NCI-H774 (cell line): Measurements from ENCODE around the gene PPP1R9B.

Experiments used
- DNase-seq: peaks from one replicate; lab custom pipeline; 2025; lab: John Stamatoyannopoulos, UW

The PPP1R9B gene

GRCh38 chr17:50139950-50140885 lies 10.3 kb downstream of the PPP1R9B start:
- DNase-seq, result no peak

DNA sequence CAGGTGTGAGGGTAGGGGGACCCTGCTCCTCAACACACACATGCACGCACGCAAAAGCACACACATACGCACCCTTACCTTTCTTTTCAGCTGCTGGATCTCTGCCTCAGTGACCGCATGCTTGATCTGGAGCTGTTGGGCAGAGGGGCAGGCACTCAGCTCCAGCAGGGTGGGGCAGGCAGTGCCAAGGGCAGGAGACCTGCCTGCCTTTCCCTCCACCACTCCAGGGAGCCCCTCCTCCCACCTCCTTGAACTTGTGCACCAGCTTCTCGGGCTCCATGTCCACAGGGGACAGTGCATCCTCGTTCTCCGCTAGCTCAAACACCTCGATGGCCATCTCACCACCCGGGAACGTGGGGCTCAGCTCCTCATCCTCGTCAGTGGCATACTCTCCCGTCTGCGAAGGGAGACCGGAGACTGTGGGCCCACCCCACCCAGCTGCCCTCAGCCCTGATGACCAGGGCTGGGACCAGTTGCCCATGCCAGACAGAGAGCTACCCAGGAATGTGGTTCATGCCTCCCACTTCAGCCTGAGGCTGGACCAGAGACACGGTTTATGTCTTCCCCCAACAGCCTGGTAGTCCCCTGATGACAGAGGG lies 11.2 kb downstream of the PPP1R9B start:
- no peak for DNase-seq

DNA sequence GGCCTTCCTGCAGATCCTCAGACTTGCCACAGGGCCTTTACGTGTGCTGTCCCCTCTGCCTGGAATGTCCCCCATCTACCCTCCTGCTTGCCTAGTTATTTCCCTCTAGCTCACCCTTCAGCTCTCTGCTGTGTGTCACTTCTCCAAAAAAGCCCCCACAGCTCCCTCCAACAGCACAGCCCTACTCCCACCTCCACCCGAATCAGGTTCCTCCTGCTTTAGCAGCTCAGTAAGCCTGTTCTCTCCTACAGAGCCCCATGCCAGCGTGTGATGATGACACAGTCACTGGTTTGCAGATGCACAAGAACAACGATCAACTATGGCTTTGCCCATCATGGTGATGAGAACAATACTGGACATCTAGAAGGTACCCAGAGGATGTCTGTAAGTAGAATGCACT lies 13.4 kb downstream of the PPP1R9B start:
- DNase-seq, result no peak

GRCh38 chr17:50136096-50136687 lies 14.3 kb downstream of the PPP1R9B start:
- DNase-seq, result no peak

GRCh38 chr17:50135316-50136095 lies 15.0 kb downstream of the PPP1R9B start:
- DNase-seq, result no peak

DNA sequence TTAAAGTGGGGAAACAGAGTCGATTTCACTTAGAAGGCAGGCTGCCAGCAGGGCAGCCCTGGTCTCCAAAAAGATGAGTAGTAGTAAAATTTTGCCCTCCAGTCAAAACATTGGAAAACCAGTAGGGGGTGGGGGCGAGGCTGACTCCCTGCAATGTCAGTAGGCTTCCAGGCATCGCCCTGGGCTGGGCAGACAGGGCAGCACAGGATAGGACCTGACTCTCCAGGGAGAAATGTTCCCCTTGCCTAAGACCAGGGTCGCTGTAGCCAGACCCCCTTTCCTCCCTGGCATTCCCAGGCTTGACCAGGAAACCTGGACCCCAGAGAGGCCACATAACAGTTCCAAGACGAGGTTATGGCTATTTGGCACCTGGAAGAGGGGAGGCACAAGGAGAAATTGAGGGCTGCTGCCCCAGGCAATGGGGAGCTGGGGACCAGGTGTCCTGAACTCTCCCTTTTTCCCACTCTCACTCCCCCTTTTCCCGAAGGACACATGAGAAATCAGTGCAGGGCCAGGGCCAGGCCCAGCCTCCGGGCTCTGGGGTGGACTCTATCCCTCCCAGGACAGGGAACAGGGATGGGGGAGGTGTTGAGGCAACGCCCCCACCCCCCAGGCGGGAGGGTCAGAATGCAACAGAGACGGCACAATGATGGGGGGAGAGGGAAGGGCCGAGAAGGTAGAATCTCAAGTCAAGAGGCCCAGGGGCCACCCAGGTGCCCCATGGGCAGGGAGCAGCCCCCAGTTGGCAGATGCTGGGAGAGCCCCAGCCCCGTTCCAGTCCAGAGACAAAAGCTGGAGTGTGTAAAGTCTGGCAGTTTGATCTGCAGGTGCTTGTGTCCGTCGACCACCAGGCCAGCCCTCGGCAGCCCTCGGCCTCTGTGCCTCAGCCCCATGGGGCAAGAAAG lies 16.0 kb downstream of the PPP1R9B start:
- DNase-seq, result no peak

DNA sequence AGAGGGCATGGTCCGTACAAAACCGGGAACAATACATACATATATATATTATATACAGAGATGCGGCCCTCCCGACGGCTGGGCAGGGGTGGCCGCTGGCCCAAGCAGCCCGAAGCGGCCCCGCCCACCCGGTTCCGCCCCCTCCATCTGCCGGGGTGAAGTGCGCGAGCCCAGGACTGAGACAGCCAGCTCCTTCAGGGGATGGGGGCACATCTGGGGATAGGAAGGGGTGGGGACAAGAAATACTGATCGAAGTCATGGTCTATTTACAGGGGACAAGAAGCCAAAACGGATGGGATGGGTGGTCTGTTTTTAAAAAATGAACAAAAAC lies 16.7 kb downstream of the PPP1R9B start:
- DNase-seq, result no peak

GRCh38 chr17:50133028-50133768 lies 17.3 kb downstream of the PPP1R9B start:
- DNase-seq, result no peak

- DNase-seq, result no peak
Measured at GRCh38 chr17:50132104-50132794, 18.2 kb downstream of the PPP1R9B start.

- peak; percentile 24 for DNase-seq
Measured at GRCh38 chr17:50130559-50131305, 19.7 kb downstream of the PPP1R9B start.

GRCh38 chr17:50129728-50130558 lies 20.5 kb downstream of the PPP1R9B start, which contains the start of gene SAMD14:
Gene SAMD14 (minus strand): TSS chr17:50130160. CDS start chr17:50124959, 5,201 bp downstream.
- no peak for DNase-seq

GRCh38 chr17:50129353-50129727 lies 21.1 kb downstream of the PPP1R9B start:
- DNase-seq, result no peak

DNA sequence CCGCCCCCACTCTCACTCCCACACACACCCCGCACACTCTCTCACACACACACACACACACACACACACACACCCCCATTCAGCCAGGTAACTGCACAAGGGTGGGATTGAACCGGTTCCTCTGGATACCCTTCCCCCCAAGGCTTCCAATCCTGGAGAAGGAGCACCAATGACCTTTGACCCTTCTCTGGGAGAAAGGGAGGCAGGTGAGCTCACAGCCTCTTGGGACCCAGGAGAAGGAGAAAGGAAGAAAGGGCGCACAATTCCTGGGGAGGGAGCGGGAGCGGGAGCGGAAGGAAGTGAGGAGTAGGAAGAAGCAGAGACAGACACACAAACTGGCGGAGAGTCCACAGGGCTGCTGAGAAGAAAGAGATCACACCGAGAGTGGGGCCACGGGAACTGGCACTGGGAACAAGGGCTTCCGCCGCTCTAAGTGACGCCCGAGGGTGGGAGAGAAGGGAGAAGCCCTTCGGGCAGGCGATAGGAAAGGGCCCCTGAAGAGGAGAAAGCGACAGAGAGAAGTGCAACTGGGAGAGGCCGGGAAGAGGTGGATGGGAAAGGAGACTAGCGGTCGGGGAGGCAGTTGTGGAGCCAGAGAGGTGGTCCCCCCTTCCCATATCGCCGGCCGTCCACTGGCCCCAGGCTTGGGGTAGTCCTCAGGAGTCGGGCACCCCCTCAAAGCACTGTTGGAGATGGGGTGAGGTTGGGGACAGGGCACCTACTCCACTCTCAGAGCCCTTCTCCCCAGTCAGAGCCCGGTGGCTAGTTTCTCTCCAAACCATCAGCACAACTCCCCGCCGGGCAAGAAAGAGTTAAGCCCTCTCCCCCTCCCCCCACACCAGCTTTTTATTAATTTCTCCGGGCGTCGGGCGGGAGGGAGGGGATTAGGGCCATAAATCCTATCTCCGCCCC lies 21.8 kb downstream of the PPP1R9B start:
- DNase-seq, result no peak

- DNase-seq, result no peak
Measured at GRCh38 chr17:50127697-50128361, 22.6 kb downstream of the PPP1R9B start.

DNA sequence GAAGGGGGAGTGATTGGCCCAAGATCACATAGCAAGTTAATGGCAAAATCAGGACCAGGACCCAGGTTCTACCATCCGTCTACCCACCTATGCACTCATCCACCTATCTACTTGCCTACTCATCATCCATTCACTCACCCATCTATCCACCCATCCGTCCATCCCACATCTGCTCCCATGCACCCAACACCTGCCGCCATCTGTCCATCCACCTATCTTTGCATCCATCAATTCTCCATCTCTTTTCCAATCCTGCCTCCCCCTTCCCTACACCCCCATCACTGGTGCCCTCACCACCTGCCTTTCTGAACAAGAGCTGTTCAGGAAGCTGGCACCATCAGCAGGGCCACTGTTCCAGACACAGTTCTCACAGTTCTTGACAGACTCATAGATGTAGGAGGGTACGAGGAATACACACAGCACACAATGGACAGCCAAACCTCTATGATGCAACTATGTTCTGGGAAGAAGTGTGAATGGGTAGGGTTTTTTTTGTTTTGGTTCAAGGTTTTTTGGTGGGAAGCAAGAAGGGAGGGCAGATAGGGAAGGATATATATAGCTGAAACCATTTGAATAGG lies 25.0 kb downstream of the PPP1R9B start:
- DNase-seq, result no peak

- no peak for DNase-seq
Measured at GRCh38 chr17:50123649-50124349, 26.7 kb downstream of the PPP1R9B start.
